GM18861 (cell line): ENCODE measurements around the gene HPN.
A peak's percentile ranks its signal among the peaks of the same experiment; 100 is the strongest.

Experiments used
- ATAC-seq: cut with Tn5 transposase; IDR thresholded peaks from one replicate; pipeline ENCODE4 v1.9.1; 2021; ENCODE audit not compliant: unreplicated experiment

Gene HPN

GRCh38 chr19:35080613-35081170, 39.2 kb downstream of the HPN start:
- ATAC-seq: no peak

- no peak for ATAC-seq
These were observed 39.7 kb downstream of the HPN start for GRCh38 chr19:35081201-35081600.

DNA sequence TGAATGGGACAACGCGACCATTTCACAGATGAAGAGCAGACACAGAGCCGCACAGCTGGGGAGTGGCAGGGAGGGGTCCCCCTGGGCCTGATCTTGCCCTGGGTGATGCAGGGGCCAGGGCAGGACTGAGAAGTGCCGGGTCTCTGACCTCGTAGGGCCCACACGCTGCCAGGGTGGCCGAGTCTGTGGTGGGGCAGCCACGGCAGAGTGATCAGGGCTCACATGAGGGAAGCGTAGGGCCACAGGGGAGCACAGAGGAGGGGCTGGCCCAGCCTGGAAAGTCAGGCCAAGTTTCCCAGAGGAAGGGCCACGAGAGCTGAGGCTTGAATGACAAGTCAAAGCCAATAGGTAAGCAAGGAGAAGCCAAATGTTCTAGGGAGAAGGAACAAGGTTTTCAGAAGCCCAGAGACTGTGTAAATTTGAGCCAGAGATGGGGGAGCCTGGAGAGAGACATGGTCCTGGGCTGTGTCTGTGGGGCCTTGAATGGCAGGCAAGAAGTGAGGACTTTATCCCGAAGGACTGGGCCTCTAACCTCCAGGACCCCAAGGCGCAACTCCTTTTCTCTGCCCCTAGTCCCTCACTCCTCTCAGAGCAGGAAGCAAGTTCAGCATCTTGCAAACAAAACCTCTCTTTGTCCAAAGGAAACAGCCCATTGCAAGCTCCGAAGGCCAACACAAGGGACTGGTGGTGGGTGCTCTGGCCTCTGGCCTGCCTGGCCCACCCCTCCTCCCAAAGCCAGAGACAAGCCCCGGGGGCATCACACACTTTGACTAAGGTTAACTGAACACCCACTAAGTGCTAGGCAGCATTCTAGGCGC, 42.4 kb downstream of the HPN start:
- ATAC-seq: no peak

DNA sequence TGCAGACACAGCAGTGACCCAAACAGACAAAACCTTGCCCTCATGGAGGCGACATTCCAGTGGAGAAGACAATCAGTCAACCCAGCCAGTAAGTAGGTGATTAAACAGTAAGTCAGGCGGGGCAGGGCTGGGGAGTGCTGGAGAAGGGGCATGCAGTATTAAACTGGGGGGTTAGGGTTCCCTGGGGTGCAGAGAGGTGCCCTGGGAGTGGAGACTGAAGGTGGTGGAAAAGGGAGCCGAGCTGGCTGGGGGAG, 42.9 kb downstream of the HPN start:
- no peak for ATAC-seq

- ATAC-seq: peak; percentile 56
These were observed 44.4 kb downstream of the HPN start for GRCh38 chr19:35085947-35086346.

GRCh38 chr19:35086455-35086854, 44.9 kb downstream of the HPN start:
- no peak for ATAC-seq

GRCh38 chr19:35087393-35087792, 45.9 kb downstream of the HPN start:
- no peak for ATAC-seq

DNA sequence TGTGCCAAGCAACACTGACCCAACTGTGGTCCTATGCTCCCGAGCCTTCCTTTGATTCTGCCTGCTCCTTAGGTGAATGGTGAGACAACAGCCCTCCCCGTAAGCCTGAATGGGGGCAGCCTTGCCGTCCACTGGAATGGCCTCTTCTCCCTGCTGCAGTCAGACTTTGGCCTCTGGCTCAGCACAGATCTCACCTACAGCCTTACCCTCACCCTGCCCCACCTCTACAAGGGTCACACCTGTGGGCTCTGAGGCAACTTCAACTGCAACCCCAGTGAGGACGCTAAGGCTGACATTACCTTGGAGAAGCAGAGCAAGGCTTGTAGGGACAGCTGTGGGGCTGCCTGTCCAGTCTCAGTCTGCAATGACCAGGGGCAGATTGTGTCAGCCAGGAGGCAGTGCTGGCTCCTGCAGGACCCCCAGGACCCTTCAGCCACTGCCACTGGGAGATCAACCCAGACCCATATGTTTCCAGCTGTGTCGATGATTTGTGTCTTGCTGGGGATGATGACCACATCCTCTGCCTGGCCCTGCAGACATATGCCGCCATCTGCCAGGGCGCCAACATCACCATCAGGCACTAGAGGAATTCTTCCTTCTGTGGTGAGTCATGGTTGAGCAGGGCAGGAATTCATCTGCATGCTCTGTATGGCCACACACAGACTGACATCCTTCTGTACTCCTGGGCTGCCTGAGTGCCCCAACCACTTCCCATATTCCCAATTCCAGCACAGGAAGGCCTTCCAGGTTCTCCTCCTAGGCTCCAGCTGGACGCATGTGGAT, 46.8 kb downstream of the HPN start:
- no peak for ATAC-seq

DNA sequence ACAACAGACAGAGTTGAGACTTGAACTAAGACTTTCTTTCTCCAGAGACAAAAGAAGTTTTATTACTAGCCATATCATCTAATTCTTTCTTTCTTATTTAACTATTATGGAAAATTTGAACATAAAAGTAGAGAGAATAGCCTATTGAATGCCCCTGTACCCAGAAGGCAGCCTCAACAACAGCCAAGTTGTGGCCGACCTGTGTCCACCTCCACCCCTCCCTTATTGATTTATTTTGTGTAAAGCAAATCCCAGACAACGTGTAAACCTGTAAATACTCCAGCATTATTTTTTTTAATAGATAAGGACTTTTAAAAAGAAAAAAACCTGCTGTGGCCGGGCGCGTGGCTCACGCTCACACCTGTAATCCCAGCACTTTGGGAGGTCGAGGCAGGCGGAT, 48.0 kb downstream of the HPN start:
- ATAC-seq: no peak

- no peak for ATAC-seq
These were observed 48.6 kb downstream of the HPN start for GRCh38 chr19:35090160-35090505.

GRCh38 chr19:35090506-35091214, 49.1 kb downstream of the HPN start:
- ATAC-seq: no peak

- ATAC-seq: no peak
These were observed 51.9 kb downstream of the HPN start for GRCh38 chr19:35093430-35093829.

GRCh38 chr19:35093941-35094647, 52.6 kb downstream of the HPN start:
- ATAC-seq: no peak

- no peak for ATAC-seq
These were observed 53.1 kb downstream of the HPN start for GRCh38 chr19:35094656-35095055.

DNA sequence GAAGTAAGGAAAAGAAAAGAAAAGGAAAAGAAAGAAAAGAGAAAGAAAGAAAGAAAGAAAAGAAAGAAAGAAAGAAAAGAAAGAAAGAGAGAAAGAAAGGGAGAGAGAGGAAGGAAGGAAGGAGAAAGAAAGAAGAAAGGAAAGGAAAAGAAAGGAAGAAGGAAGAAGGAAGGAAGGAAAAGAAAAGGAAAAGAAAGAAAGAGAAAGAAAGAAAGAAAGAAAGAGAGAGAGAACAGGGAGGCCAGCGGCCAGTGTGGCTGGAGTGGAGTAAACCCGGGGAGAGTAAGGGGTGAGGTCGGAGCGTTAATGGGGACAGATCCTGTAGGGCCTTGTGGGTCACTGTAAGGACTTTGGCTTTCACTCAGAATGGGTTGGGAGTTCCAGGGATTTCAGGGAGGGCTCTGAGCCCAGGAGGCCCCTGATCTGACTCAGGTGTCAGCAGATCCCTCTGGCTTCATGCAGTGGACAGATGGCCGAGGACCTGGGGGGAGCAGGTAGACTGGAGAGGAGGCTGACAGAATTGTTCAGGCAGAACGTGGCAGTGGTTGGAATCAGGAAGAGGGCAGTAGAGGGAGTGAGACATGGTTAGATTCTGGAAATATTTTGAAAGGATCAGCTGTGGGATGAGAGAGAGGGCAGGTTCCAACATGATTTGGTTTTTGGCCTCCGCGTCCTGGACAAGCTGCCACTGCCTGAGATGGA, 54.3 kb downstream of the HPN start:
- ATAC-seq: no peak

DNA sequence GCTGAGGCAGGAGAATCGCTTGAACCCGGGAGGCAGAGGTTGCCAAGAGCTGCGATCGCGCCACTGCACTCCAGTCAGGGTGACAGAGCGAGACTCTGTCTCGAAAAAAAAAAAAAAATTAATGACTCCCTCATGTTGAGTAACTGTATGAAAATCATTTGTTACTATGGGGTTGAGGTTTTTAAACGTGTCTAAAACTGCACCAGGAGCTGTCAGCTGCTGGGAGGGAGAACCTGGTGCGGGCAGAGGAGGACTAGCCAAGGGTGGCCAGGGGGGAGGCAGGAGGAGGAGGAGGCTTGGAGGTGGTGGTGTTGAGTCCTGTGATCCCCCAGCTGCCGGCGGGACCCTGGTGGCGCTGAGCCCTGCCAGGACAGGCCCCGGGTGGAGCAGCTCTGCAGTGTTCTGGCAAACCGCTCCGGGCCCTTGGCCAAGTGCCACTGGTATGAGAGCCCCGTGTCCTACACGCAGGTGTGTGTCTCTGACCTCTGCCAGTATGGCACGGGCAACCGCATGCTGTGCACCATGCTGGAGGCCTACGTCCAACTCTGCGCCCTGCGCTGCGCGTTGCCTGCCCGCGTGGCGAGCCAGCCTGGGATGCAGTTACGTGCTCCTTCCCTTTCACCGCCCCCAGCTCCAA, 57.0 kb downstream of the HPN start:
- no peak for ATAC-seq

- no peak for ATAC-seq
These were observed 57.8 kb downstream of the HPN start for GRCh38 chr19:35099155-35099896.

- ATAC-seq: no peak
These were observed 58.4 kb downstream of the HPN start for GRCh38 chr19:35099897-35100275.
